ENCODE measurements around the gene B3GALNT2.
"Not testable (repeated sequence)": the region's sequence is repeated elsewhere in the genome, so short reads cannot be mapped to it uniquely, and the experiment has no call there.

The B3GALNT2 gene

GRCh38 chr1:235473806-235474205, 30.4 kb downstream of the B3GALNT2 start:
- H4K20me1 ChIP-seq (ENCODE audit: insufficient read depth, low read length, poor library complexity, severe bottlenecking): no peaks in the 10 kb centered on the region
- no peak overlapping the region for H2AFZ ChIP-seq (ENCODE audit: low read length)
- no peaks in the 10 kb centered on the region for H3K9me3 ChIP-seq (ENCODE audit: insufficient read depth, low read depth, low read length)
- H3K79me2 ChIP-seq (ENCODE audit: insufficient read depth, low read length): no peaks in the 10 kb centered on the region
- H3K9ac ChIP-seq (ENCODE audit: low read depth, low read length, poor library complexity, severe bottlenecking): no peak overlapping the region
- TF ChIP-seq CTCF (conservative IDR thresholded peaks at IDR 0.05; ENCODE audit: low read length): no peak
- no peak for TF ChIP-seq EZH2phosphoT487 (IDR thresholded peaks at IDR 0.05; ENCODE audit: borderline replicate concordance)
- H3F3A ChIP-seq (ENCODE audit: low read depth): no peaks in the 10 kb centered on the region
- H3K27me3 ChIP-seq (ENCODE audit: insufficient read depth, low read length, poor library complexity, severe bottlenecking): no peaks in the 10 kb centered on the region
- no peak overlapping the region for H3K4me3 ChIP-seq (ENCODE audit: low read length, poor library complexity, severe bottlenecking)
- H3K9me2 ChIP-seq (replicated peaks; ENCODE audit: low read depth, low read length): no peaks in the 10 kb centered on the region
- H3K4me2 ChIP-seq (ENCODE audit: low read depth, low read length, poor library complexity, severe bottlenecking): no peak overlapping the region
- H3K36me3 ChIP-seq (ENCODE audit: insufficient read depth, low read length): peaks cover 18% of the 10 kb centered on the region; the same call in 1 of the 2 replicates
- H3K4me1 ChIP-seq (ENCODE audit: insufficient read depth, low read length, poor library complexity, severe bottlenecking): no peaks in the 10 kb centered on the region

GRCh38 chr1:235470741-235471439, 33.4 kb downstream of the B3GALNT2 start:
- Histone ChIP-seq H3K36me3 (ENCODE audit: insufficient read depth, low read length) (peaks cover 4% of the 10 kb centered on the region; the same call in 1 of the 2 replicates), H2AFZ (ENCODE audit: low read length) (no peak overlapping the region)

DNA sequence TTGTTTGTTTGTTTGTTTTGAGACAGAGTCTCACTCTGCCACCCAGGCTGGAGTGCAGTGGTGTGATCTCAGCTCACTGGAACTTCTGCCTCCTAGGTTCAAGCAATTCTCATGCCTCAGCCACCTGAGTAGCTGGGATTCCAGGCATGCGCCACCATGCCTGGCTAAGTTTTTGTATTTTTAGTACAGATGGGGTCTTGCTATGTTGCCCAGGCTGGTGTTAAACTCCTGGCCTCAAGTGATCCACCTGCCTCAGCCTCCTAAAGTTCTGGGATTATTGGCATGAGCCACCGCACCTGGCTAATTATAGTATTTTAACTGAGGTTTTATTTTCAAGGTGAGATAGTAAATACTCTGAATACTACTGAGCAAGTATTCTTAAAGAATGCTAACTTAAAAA, 34.4 kb downstream of the B3GALNT2 start:
- H3K36me3 ChIP-seq (ENCODE audit: insufficient read depth, low read length); H3K4me2 ChIP-seq (ENCODE audit: low read depth, low read length, poor library complexity, severe bottlenecking); H3K9me3 ChIP-seq (ENCODE audit: insufficient read depth, low read depth, low read length); H3K4me3 ChIP-seq (ENCODE audit: low read length, poor library complexity, severe bottlenecking); H3K27me3 ChIP-seq (ENCODE audit: insufficient read depth, low read length, poor library complexity, severe bottlenecking); H3K79me2 ChIP-seq (ENCODE audit: insufficient read depth, low read length); H4K20me1 ChIP-seq (ENCODE audit: insufficient read depth, low read length, poor library complexity, severe bottlenecking); H2AFZ ChIP-seq (ENCODE audit: low read length); H3K4me1 ChIP-seq (ENCODE audit: insufficient read depth, low read length, poor library complexity, severe bottlenecking); H3K9ac ChIP-seq (ENCODE audit: low read depth, low read length, poor library complexity, severe bottlenecking); H3F3A ChIP-seq (ENCODE audit: low read depth); H3K9me2 ChIP-seq (replicated peaks; ENCODE audit: low read depth, low read length): not testable (repeated sequence)

More at GRCh38 chr1:235470741-235471439, 33.4 kb downstream of the B3GALNT2 start:
- Histone ChIP-seq H3K9ac (ENCODE audit: low read depth, low read length, poor library complexity, severe bottlenecking) (no peak overlapping the region), H3K4me1 (ENCODE audit: insufficient read depth, low read length, poor library complexity, severe bottlenecking) (no peaks in the 10 kb centered on the region), H3F3A (ENCODE audit: low read depth) (no peaks in the 10 kb centered on the region), H3K27me3 (ENCODE audit: insufficient read depth, low read length, poor library complexity, severe bottlenecking) (no peaks in the 10 kb centered on the region), H3K79me2 (ENCODE audit: insufficient read depth, low read length) (no peaks in the 10 kb centered on the region), H3K4me2 (ENCODE audit: low read depth, low read length, poor library complexity, severe bottlenecking) (no peak overlapping the region), H3K4me3 (ENCODE audit: low read length, poor library complexity, severe bottlenecking) (no peak overlapping the region), H4K20me1 (ENCODE audit: insufficient read depth, low read length, poor library complexity, severe bottlenecking) (no peaks in the 10 kb centered on the region), H3K9me2 (replicated peaks; ENCODE audit: low read depth, low read length) (no peaks in the 10 kb centered on the region), H3K9me3 (ENCODE audit: insufficient read depth, low read depth, low read length) (no peaks in the 10 kb centered on the region)
- TF ChIP-seq CTCF (conservative IDR thresholded peaks at IDR 0.05; ENCODE audit: low read length) (no peak), EZH2phosphoT487 (IDR thresholded peaks at IDR 0.05; ENCODE audit: borderline replicate concordance) (no peak)

- no peaks in the 10 kb centered on the region for H3K79me2 ChIP-seq (ENCODE audit: insufficient read depth, low read length)
- H3K27me3 ChIP-seq (ENCODE audit: insufficient read depth, low read length, poor library complexity, severe bottlenecking): no peaks in the 10 kb centered on the region
- peaks cover 15% of the 10 kb centered on the region; the same call in 1 of the 2 replicates for H3K36me3 ChIP-seq (ENCODE audit: insufficient read depth, low read length)
- no peaks in the 10 kb centered on the region for H3K9me2 ChIP-seq (replicated peaks; ENCODE audit: low read depth, low read length)
- H3F3A ChIP-seq (ENCODE audit: low read depth): no peaks in the 10 kb centered on the region
- no peaks in the 10 kb centered on the region for H3K9me3 ChIP-seq (ENCODE audit: insufficient read depth, low read depth, low read length)
- no peak overlapping the region for H3K9ac ChIP-seq (ENCODE audit: low read depth, low read length, poor library complexity, severe bottlenecking)
- H3K4me2 ChIP-seq (ENCODE audit: low read depth, low read length, poor library complexity, severe bottlenecking): no peak overlapping the region
- H2AFZ ChIP-seq (ENCODE audit: low read length): no peak overlapping the region
- no peaks in the 10 kb centered on the region for H3K4me1 ChIP-seq (ENCODE audit: insufficient read depth, low read length, poor library complexity, severe bottlenecking)
- no peaks in the 10 kb centered on the region for H4K20me1 ChIP-seq (ENCODE audit: insufficient read depth, low read length, poor library complexity, severe bottlenecking)
- H3K4me3 ChIP-seq (ENCODE audit: low read length, poor library complexity, severe bottlenecking): no peak overlapping the region
- TF ChIP-seq CTCF (conservative IDR thresholded peaks at IDR 0.05; ENCODE audit: low read length): no peak
- no peak for TF ChIP-seq EZH2phosphoT487 (IDR thresholded peaks at IDR 0.05; ENCODE audit: borderline replicate concordance)
Observed at GRCh38 chr1:235468970-235469369, 35.3 kb downstream of the B3GALNT2 start.

Data from Loucy (cell line).